ENCODE results near the gene ARSG. TPM values are rescaled to one million over a fixed set of nuclear protein-coding genes. Genes with fewer than 3 reads are reported as not detected.

Gene ARSG
- polyA plus RNA-seq, 3 donors: 15.5 to 19.3 (median 19.2) TPM

DNA sequence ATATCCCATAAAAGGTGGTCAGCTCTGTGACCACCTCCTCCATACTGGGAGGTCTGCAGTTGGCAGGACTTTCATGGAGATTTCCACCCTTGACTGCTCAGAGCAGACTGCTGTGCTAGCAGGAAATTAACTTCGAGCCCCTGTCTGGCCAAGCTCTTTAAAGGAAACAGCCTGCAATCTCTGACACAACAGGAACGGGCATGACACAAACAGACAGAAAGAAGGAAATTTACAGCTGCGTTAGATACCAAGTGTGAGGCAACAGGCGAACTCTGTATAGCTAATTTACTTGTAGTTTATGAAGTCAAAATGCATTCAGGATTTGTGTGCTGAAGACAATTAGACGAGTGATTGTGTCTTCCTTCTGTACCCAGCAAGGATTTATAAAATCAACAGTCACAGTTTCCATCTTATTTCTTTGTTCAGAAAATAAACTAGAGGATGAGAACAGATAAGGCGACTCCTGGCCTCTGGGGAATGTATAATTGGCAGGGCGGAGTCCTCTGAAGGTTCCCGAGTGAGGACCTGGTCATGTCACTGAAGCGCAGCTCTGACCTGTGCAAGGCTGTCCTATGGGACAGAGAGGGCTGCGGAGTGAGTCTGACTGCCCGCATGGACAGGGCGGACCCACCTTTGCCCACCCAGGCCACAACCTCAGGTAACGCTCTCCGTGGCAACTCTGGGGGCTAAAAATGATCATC is 149.9 kb downstream of the ARSG start:
- WGBS (ENCODE audit: insufficient coverage): 44% methylated on average over 7 of the region's 14 CpGs
- Histone ChIP-seq H3K36me3 (replicated peaks in 1 of 2; ENCODE audit: control insufficient read depth in 1 of 2, insufficient read depth in 2 of 2, low read length in 2 of 2) (peaks cover 11 to 29% of the 10 kb centered on the region in 2 donors), H3K9ac (ENCODE audit: insufficient read depth, low read length, poor library complexity, severe bottlenecking) (peak overlapping the region; percentile 35), H3K4me2 (replicated peaks; ENCODE audit: extremely low read depth, low read length, poor library complexity, severe bottlenecking) (peak overlapping the region; percentile 47), H4K20me1 (ENCODE audit: insufficient read depth, low read length) (no peaks in the 10 kb centered on the region), H3K4me3 (replicated peaks in 1 of 3; ENCODE audit: low read depth in 2 of 3, low read length in 3 of 3) (peak overlapping the region in 1 of 3 experiments; percentile 41), H3K27ac (ENCODE audit: low read depth in 1 of 2, low read length in 2 of 2) (peak overlapping the region; percentile 78 to 80), H3K4me1 (ENCODE audit: control insufficient read depth in 1 of 2, insufficient read depth in 2 of 2, low read length in 2 of 2) (peaks cover 59 to 63% of the 10 kb centered on the region in 2 donors), H3K79me2 (ENCODE audit: insufficient read depth, low read length) (no peaks in the 10 kb centered on the region), H3K27me3 (ENCODE audit: control insufficient read depth in 2 of 2, insufficient read depth in 2 of 2, low read length in 2 of 2) (no peaks in the 10 kb centered on the region), H3K9me3 (replicated peaks in 1 of 2; ENCODE audit: control insufficient read depth in 1 of 2, insufficient read depth in 1 of 2, low read length in 2 of 2) (no peaks in the 10 kb centered on the region), H2AFZ (ENCODE audit: insufficient read depth, low read depth, low read length, poor library complexity, severe bottlenecking) (no peak overlapping the region)
- Mint-ChIP-seq H3K27me3 (ENCODE audit: low read depth in 3 of 3) (peaks cover 0 to 1% (median 0%) of the 10 kb centered on the region in 3 donors), H3K27ac (peak overlapping the region; percentile 84 to 95 (median 91)), H3K4me1 (peaks cover 58% of the 10 kb centered on the region), H3K9me3 (peaks cover 0 to 2% (median 0%) of the 10 kb centered on the region in 7 donors), H3K36me3 (peaks cover 28 to 32% of the 10 kb centered on the region in 2 donors), H3K4me3 (peak overlapping the region; percentile 7 to 70)
- intact Hi-C loops (cut with micrococcal nuclease): loop anchor here in 1 of 2 donors (2.0 kb wide), 1 partner anchor 14 kb away; no protein-coding TSS in a partner anchor
- no peak for TF ChIP-seq CTCF (IDR thresholded peaks at IDR 0.05)
- DNase-seq: peak; percentile 54 to 76 (median 58)

- no peak overlapping the region for H3K27ac ChIP-seq (ENCODE audit: low read depth in 1 of 2, low read length in 2 of 2)
- no peaks in the 10 kb centered on the region for H3K79me2 ChIP-seq (ENCODE audit: insufficient read depth, low read length)
- H2AFZ ChIP-seq (ENCODE audit: insufficient read depth, low read depth, low read length, poor library complexity, severe bottlenecking): no peak overlapping the region
- WGBS (ENCODE audit: insufficient coverage): no CpG with 5 or more reads among the region's 11 CpGs
- Mint-ChIP-seq H3K4me1 (peaks cover 31% of the 10 kb centered on the region), H3K27ac (no peak overlapping the region), H3K9me3 (peaks cover 0 to 2% (median 0%) of the 10 kb centered on the region in 7 donors), H3K27me3 (ENCODE audit: low read depth in 3 of 3) (peaks cover 0 to 1% (median 0%) of the 10 kb centered on the region in 3 donors), H3K4me3 (no peak overlapping the region), H3K36me3 (peaks cover 48 to 55% of the 10 kb centered on the region in 2 donors)
- no peak for DNase-seq
- no peak overlapping the region for H3K9ac ChIP-seq (ENCODE audit: insufficient read depth, low read length, poor library complexity, severe bottlenecking)
- TF ChIP-seq CTCF (IDR thresholded peaks at IDR 0.05): no peak
- intact Hi-C loops (cut with micrococcal nuclease): no loop called here
- peaks cover 33 to 36% of the 10 kb centered on the region in 2 donors for H3K4me1 ChIP-seq (ENCODE audit: control insufficient read depth in 1 of 2, insufficient read depth in 2 of 2, low read length in 2 of 2)
- no peaks in the 10 kb centered on the region for H3K9me3 ChIP-seq (replicated peaks in 1 of 2; ENCODE audit: control insufficient read depth in 1 of 2, insufficient read depth in 1 of 2, low read length in 2 of 2)
- H4K20me1 ChIP-seq (ENCODE audit: insufficient read depth, low read length): no peaks in the 10 kb centered on the region
- no peak overlapping the region for H3K4me3 ChIP-seq (replicated peaks in 1 of 3; ENCODE audit: low read depth in 2 of 3, low read length in 3 of 3)
- H3K36me3 ChIP-seq (replicated peaks in 1 of 2; ENCODE audit: control insufficient read depth in 1 of 2, insufficient read depth in 2 of 2, low read length in 2 of 2): peaks cover 23 to 52% of the 10 kb centered on the region in 2 donors
- H3K27me3 ChIP-seq (ENCODE audit: control insufficient read depth in 2 of 2, insufficient read depth in 2 of 2, low read length in 2 of 2): no peaks in the 10 kb centered on the region
- H3K4me2 ChIP-seq (replicated peaks; ENCODE audit: extremely low read depth, low read length, poor library complexity, severe bottlenecking): no peak overlapping the region
Observed at GRCh38 chr17:68443972-68444464, 152.7 kb downstream of the ARSG start.
